Measurements from ENCODE around the gene NEGR1. TPM values are rescaled to one million over a fixed set of nuclear protein-coding genes. Genes with fewer than 3 reads are reported as not detected.

NEGR1 gene
- total and polyA plus RNA-seq, 8 donors = 1.2 to 35.4 (median 7.7) TPM

- intact Hi-C loops (cut with DNase I; ENCODE audit: low total_unique reads) = no loop called here
- no peak for TF ChIP-seq CTCF (IDR thresholded peaks at IDR 0.05)
- no peak for TF ChIP-seq POLR2AphosphoS5 (IDR thresholded peaks at IDR 0.05)
- TF ChIP-seq EP300 (IDR thresholded peaks at IDR 0.05) = no peak
- no peak for TF ChIP-seq POLR2A (IDR thresholded peaks at IDR 0.05)
- Histone ChIP-seq H3K9me3 (no peaks in the 10 kb centered on the region), H3K4me3 (no peak overlapping the region), H3K4me1 (peaks cover 0 to 6% (median 0%) of the 10 kb centered on the region in 4 donors), H3K27me3 (no peaks in the 10 kb centered on the region), H3K27ac (no peak overlapping the region), H3K36me3 (no peaks in the 10 kb centered on the region)
- DNase-seq = no peak
- WGBS, 5 donors = 69 to 91% (median 74%) methylated on average over 3 of the region's 3 CpGs
Observed at GRCh38 chr1:72010094-72010431, 272.3 kb downstream of the NEGR1 start.

GRCh38 chr1:72009173-72010093 lies 272.9 kb downstream of the NEGR1 start:
- H3K36me3 ChIP-seq = no peaks in the 10 kb centered on the region
- H3K4me1 ChIP-seq = peaks cover 0 to 6% (median 0%) of the 10 kb centered on the region in 4 donors
- H3K27me3 ChIP-seq = no peaks in the 10 kb centered on the region
- no peak for DNase-seq
- 72 to 81% (median 78%) methylated on average over 6 of the region's 6 CpGs for WGBS, 5 donors
- H3K4me3 ChIP-seq = no peak overlapping the region
- no peak for TF ChIP-seq POLR2AphosphoS5 (IDR thresholded peaks at IDR 0.05)
- TF ChIP-seq CTCF (IDR thresholded peaks at IDR 0.05) = no peak
- no peak for TF ChIP-seq POLR2A (IDR thresholded peaks at IDR 0.05)
- no peak for TF ChIP-seq EP300 (IDR thresholded peaks at IDR 0.05)
- H3K9me3 ChIP-seq = no peaks in the 10 kb centered on the region
- intact Hi-C loops (cut with DNase I; ENCODE audit: low total_unique reads) = no loop called here
- no peak overlapping the region for H3K27ac ChIP-seq

GRCh38 chr1:72007312-72007711 lies 275.0 kb downstream of the NEGR1 start:
- Histone ChIP-seq H3K4me1 (peaks cover 0 to 17% (median 6%) of the 10 kb centered on the region in 4 donors), H3K27me3 (no peaks in the 10 kb centered on the region), H3K4me3 (no peak overlapping the region), H3K27ac (no peak overlapping the region), H3K9me3 (no peaks in the 10 kb centered on the region), H3K36me3 (no peaks in the 10 kb centered on the region)
- DNase-seq = no peak
- no peak for TF ChIP-seq CTCF (IDR thresholded peaks at IDR 0.05)
- no peak for TF ChIP-seq EP300 (IDR thresholded peaks at IDR 0.05)
- TF ChIP-seq POLR2A (IDR thresholded peaks at IDR 0.05) = no peak
- no peak for TF ChIP-seq POLR2AphosphoS5 (IDR thresholded peaks at IDR 0.05)
- WGBS, 5 donors = 72 to 89% (median 80%) methylated on average over 2 of the region's 2 CpGs
- intact Hi-C loops (cut with DNase I; ENCODE audit: low total_unique reads) = no loop called here

GRCh38 chr1:72006092-72006491 lies 276.2 kb downstream of the NEGR1 start:
- DNase-seq = no peak
- TF ChIP-seq POLR2AphosphoS5 (IDR thresholded peaks at IDR 0.05) (no peak), EP300 (IDR thresholded peaks at IDR 0.05) (no peak), CTCF (IDR thresholded peaks at IDR 0.05) (no peak), POLR2A (IDR thresholded peaks at IDR 0.05) (no peak)
- intact Hi-C loops (cut with DNase I; ENCODE audit: low total_unique reads) = no loop called here
- H3K9me3 ChIP-seq = no peaks in the 10 kb centered on the region
- peaks cover 0 to 17% (median 6%) of the 10 kb centered on the region in 4 donors for H3K4me1 ChIP-seq
- no peaks in the 10 kb centered on the region for H3K27me3 ChIP-seq
- no peak overlapping the region for H3K27ac ChIP-seq
- no peaks in the 10 kb centered on the region for H3K36me3 ChIP-seq
- H3K4me3 ChIP-seq = no peak overlapping the region
- WGBS, 5 donors = 46 to 71% (median 61%) methylated on average over 1 of the region's 1 CpG

Data from stomach (tissue), 9 donors.